ENCODE results near the gene PANK2. TPM values are rescaled to one million over a fixed set of nuclear protein-coding genes. Genes with fewer than 3 reads are reported as not detected.

PANK2 gene
- total and polyA plus RNA-seq, 2 experiments from 2014 or later: 36.1 to 72.0 TPM

- no peak for TF ChIP-seq REST (IDR thresholded peaks at IDR 0.05; ENCODE audit: unreplicated experiment)
Measured at GRCh38 chr20:3864518-3864917, 24.7 kb upstream of the PANK2 start (continued).

GRCh38 chr20:3865152-3865886 lies 23.9 kb upstream of the PANK2 start:
- no peak for DNase-seq (ENCODE audit: low spot score)
- ATAC-seq: no peak
- peaks cover 10% of the 10 kb centered on the region for H3K27me3 Mint-ChIP-seq (ENCODE audit: insufficient read depth, low read depth, poor library complexity)
- Histone ChIP-seq H3K27me3 (ENCODE audit: insufficient read depth) (no peaks in the 10 kb centered on the region), H3K4me3 (no peak overlapping the region), H3K79me2 (replicated peaks; ENCODE audit: insufficient read depth) (no peaks in the 10 kb centered on the region), H3K9me2 (ENCODE audit: insufficient read depth) (no peaks in the 10 kb centered on the region), H3K4me1 (ENCODE audit: insufficient read depth) (no peaks in the 10 kb centered on the region), H4K20me1 (replicated peaks; ENCODE audit: insufficient read depth) (no peaks in the 10 kb centered on the region), H2AFZ (no peak overlapping the region), H3K36me3 (ENCODE audit: insufficient read depth) (peaks cover 7% of the 10 kb centered on the region), H3F3A (replicated peaks; ENCODE audit: low read depth) (no peaks in the 10 kb centered on the region), H3K4me2 (no peak overlapping the region), H3K27ac (ENCODE audit: low read depth) (no peak overlapping the region)
- no peak for TF ChIP-seq ZNF331 (CRISPR knock-in tag; IDR thresholded peaks at IDR 0.05; ENCODE audit: low read depth)
- no peak overlapping the region for H3K4me3 Mint-ChIP-seq
- no peaks in the 10 kb centered on the region for H3K4me1 Mint-ChIP-seq
- H3K27ac Mint-ChIP-seq: no peak overlapping the region
- peaks cover 13% of the 10 kb centered on the region; the same call in 2 of the 3 replicates for H3K9me3 Mint-ChIP-seq
- H3K36me3 Mint-ChIP-seq (ENCODE audit: low read depth): peaks cover 44% of the 10 kb centered on the region

DNA sequence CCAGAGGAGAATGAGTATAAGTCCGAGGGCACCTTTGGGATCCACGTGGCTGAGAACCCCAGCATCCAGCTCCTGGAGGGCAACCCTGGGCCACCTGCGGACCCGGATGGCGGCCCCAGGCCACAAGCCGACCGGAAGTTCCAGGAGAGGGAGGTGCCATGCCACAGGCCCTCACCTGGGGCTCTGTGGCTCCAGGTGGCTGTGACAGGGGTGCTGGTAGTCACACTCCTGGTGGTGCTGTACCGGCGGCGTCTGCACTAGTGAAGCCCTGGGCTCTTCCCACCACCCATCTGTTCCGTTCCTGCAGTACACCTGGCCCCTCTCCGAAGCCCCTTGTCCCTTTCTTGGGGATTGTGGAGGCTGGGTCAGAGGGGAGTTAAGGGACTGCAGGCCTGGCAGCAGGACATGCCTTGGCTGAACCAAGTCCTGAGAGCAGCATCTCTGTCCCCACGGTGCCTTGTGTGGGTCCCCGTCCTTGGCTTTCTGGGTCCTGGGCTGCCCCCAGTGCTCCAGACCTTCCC lies 23.2 kb upstream of the PANK2 start:
- no peak for ATAC-seq
- H3K4me1 ChIP-seq (ENCODE audit: insufficient read depth): no peaks in the 10 kb centered on the region
- DNase-seq (ENCODE audit: low spot score): no peak
- no peak overlapping the region for H3K4me2 ChIP-seq
- no peaks in the 10 kb centered on the region for H3K27me3 ChIP-seq (ENCODE audit: insufficient read depth)
- Mint-ChIP-seq H3K4me3 (no peak overlapping the region), H3K27me3 (ENCODE audit: insufficient read depth, low read depth, poor library complexity) (peaks cover 14% of the 10 kb centered on the region), H3K27ac (no peak overlapping the region), H3K9me3 (peaks cover 13% of the 10 kb centered on the region; the same call in 2 of the 3 replicates), H3K4me1 (no peaks in the 10 kb centered on the region), H3K36me3 (ENCODE audit: low read depth) (peaks cover 43% of the 10 kb centered on the region)
- H2AFZ ChIP-seq: no peak overlapping the region
- no peak overlapping the region for H3K27ac ChIP-seq (ENCODE audit: low read depth)
- H3K36me3 ChIP-seq (ENCODE audit: insufficient read depth): peaks cover 7% of the 10 kb centered on the region
- H4K20me1 ChIP-seq (replicated peaks; ENCODE audit: insufficient read depth): no peaks in the 10 kb centered on the region; the same call in 1 of the 2 replicates
- H3K4me3 ChIP-seq: no peak overlapping the region
- H3K9me2 ChIP-seq (ENCODE audit: insufficient read depth): no peaks in the 10 kb centered on the region
- no peaks in the 10 kb centered on the region for H3K79me2 ChIP-seq (replicated peaks; ENCODE audit: insufficient read depth)
- no peaks in the 10 kb centered on the region for H3F3A ChIP-seq (replicated peaks; ENCODE audit: low read depth)
- TF ChIP-seq POLR2AphosphoS5 (IDR thresholded peaks at IDR 0.05; ENCODE audit: low read depth) (no peak), ZNF114 (CRISPR knock-in tag; IDR thresholded peaks at IDR 0.05) (no peak), STAT1 (IDR thresholded peaks at IDR 0.05; ENCODE audit: unreplicated experiment) (no peak), EZH2 (IDR thresholded peaks at IDR 0.05; ENCODE audit: low read depth, unreplicated experiment) (no peak)
- TF ChIP-seq, protein P1, sequence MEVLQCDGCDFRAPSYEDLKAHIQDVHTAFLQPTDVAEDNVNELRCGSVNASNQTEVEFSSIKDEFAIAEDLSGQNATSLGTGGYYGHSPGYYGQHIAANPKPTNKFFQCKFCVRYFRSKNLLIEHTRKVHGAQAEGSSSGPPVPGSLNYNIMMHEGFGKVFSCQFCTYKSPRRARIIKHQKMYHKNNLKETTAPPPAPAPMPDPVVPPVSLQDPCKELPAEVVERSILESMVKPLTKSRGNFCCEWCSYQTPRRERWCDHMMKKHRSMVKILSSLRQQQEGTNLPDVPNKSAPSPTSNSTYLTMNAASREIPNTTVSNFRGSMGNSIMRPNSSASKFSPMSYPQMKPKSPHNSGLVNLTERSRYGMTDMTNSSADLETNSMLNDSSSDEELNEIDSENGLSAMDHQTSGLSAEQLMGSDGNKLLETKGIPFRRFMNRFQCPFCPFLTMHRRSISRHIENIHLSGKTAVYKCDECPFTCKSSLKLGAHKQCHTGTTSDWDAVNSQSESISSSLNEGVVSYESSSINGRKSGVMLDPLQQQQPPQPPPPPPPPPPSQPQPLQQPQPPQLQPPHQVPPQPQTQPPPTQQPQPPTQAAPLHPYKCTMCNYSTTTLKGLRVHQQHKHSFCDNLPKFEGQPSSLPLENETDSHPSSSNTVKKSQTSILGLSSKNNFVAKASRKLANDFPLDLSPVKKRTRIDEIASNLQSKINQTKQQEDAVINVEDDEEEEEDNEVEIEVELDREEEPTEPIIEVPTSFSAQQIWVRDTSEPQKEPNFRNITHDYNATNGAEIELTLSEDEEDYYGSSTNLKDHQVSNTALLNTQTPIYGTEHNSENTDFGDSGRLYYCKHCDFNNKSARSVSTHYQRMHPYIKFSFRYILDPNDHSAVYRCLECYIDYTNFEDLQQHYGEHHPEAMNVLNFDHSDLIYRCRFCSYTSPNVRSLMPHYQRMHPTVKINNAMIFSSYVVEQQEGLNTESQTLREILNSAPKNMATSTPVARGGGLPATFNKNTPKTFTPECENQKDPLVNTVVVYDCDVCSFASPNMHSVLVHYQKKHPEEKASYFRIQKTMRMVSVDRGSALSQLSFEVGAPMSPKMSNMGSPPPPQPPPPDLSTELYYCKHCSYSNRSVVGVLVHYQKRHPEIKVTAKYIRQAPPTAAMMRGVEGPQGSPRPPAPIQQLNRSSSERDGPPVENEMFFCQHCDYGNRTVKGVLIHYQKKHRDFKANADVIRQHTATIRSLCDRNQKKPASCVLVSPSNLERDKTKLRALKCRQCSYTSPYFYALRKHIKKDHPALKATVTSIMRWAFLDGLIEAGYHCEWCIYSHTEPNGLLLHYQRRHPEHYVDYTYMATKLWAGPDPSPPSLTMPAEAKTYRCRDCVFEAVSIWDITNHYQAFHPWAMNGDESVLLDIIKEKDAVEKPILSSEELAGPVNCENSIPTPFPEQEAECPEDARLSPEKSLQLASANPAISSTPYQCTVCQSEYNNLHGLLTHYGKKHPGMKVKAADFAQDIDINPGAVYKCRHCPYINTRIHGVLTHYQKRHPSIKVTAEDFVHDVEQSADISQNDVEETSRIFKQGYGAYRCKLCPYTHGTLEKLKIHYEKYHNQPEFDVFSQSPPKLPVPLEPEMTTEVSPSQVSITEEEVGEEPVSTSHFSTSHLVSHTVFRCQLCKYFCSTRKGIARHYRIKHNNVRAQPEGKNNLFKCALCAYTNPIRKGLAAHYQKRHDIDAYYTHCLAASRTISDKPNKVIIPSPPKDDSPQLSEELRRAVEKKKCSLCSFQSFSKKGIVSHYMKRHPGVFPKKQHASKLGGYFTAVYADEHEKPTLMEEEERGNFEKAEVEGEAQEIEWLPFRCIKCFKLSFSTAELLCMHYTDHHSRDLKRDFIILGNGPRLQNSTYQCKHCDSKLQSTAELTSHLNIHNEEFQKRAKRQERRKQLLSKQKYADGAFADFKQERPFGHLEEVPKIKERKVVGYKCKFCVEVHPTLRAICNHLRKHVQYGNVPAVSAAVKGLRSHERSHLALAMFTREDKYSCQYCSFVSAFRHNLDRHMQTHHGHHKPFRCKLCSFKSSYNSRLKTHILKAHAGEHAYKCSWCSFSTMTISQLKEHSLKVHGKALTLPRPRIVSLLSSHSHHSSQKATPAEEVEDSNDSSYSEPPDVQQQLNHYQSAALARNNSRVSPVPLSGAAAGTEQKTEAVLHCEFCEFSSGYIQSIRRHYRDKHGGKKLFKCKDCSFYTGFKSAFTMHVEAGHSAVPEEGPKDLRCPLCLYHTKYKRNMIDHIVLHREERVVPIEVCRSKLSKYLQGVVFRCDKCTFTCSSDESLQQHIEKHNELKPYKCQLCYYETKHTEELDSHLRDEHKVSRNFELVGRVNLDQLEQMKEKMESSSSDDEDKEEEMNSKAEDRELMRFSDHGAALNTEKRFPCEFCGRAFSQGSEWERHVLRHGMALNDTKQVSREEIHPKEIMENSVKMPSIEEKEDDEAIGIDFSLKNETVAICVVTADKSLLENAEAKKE (CRISPR knock-in tag; IDR thresholded peaks at IDR 0.05): no peak

Measured in GM23338 (cell line).